Fibroblast of lung (primary cell): ENCODE data around the gene CDC42EP5.

Source experiments
- CTCF ChIP-seq, 2 donors: IDR thresholded peaks in 1 of 2; conservative IDR thresholded peaks in 1 of 2; 1 replicate in 1 of 2; 2 replicates in 1 of 2; pipeline ENCODE4 v1.5.1; 2011 to 2012; ENCODE audit warnings: low read length in 2 of 2, control low read depth in 1 of 2, inconsistent platforms in 1 of 2, low read depth in 1 of 2, mild to moderate bottlenecking in 1 of 2
- EZH2 ChIP-seq: IDR thresholded peaks from 2 replicates; pipeline ENCODE4 v1.5.1; 2012; ENCODE audit warnings: low read length, control low read depth, mild to moderate bottlenecking; ENCODE audit errors: missing control alignments

GRCh38 chr19:54427586-54427985 lies 45.5 kb downstream of the CDC42EP5 start:
- TF ChIP-seq CTCF (conservative IDR thresholded peaks at IDR 0.05 in 1 of 2, IDR thresholded peaks at IDR 0.05 in 1 of 2; ENCODE audit: low read depth in 1 of 2, low read length in 2 of 2) (no peak), EZH2 (no peak)
